SU-DHL-6 (cell line): Measurements from ENCODE around the gene ZFHX3.

ENCODE experiments used
- H2AFZ ChIP-seq: fragments of 200-600 bp; sonication (generic); 2 replicates; pipeline ENCODE4 v1.6.1; 2014; ENCODE audit warnings: low read depth, mild to moderate bottlenecking, moderate library complexity, mixed read lengths, antibody characterized with exemption, low read length; ENCODE audit not compliant: severe bottlenecking
- H3F3A ChIP-seq: fragments of 200-600 bp; shearing (Covaris generic); 2 replicates; pipeline ENCODE4 v1.6.0; 2016; ENCODE audit warnings: antibody characterized with exemption, mild to moderate bottlenecking; ENCODE audit not compliant: insufficient read depth
- H3K27ac ChIP-seq: fragments of 200-600 bp; sonication (generic); 2 replicates; pipeline ENCODE4 v1.5.1; 2016; ENCODE audit warnings: low read depth, mild to moderate bottlenecking, low read length, moderate library complexity, mixed read lengths
- H3K27me3 ChIP-seq: fragments of 200-600 bp; sonication (generic), shearing (Covaris generic); 2 replicates; pipeline ENCODE4 v1.6.0; 2014; ENCODE audit warnings: mild to moderate bottlenecking, low read length
- H3K36me3 ChIP-seq: fragments of 200-600 bp; sonication (generic); 2 replicates; pipeline ENCODE4 v1.6.1; 2014; ENCODE audit warnings: mild to moderate bottlenecking, low read length, mixed read lengths
- H3K4me2 ChIP-seq: fragments of 300-600, 200-600 bp; shearing (Covaris generic), sonication (generic); 2 replicates; pipeline ENCODE4 v1.6.0; 2014; ENCODE audit warnings: low read length, low read depth, mild to moderate bottlenecking; ENCODE audit not compliant: poor library complexity, severe bottlenecking
- H3K4me3 ChIP-seq: fragments of 200-600 bp; sonication (generic); 2 replicates; pipeline ENCODE4 v1.5.1; 2014; ENCODE audit warnings: antibody characterized with exemption, low read length, mild to moderate bottlenecking, mixed read lengths; ENCODE audit not compliant: insufficient read depth, poor library complexity, severe bottlenecking
- H3K79me2 ChIP-seq: fragments of 200-600 bp; sonication (generic); 2 replicates; pipeline ENCODE4 v1.6.1; 2014; ENCODE audit warnings: mild to moderate bottlenecking, low read length, moderate library complexity; ENCODE audit not compliant: insufficient read depth
- H3K9ac ChIP-seq: fragments of 200-600 bp; sonication (generic); 2 replicates; pipeline ENCODE4 v1.7.0; 2014; ENCODE audit warnings: mild to moderate bottlenecking, low read length
- H3K9me2 ChIP-seq: fragments of 200-600 bp; sonication (generic); replicated peaks from 2 replicates; pipeline ENCODE4 v1.6.1; 2014; ENCODE audit warnings: low read length; ENCODE audit not compliant: insufficient read depth
- H3K9me3 ChIP-seq: fragments of 200-600 bp; sonication (generic); 2 replicates; pipeline ENCODE4 v1.6.1; 2014; ENCODE audit warnings: low read length, mixed read lengths; ENCODE audit not compliant: insufficient read depth
- H4K20me1 ChIP-seq: fragments of 200-600 bp; sonication (generic); 2 replicates; pipeline ENCODE4 v1.6.1; 2014; ENCODE audit warnings: low read depth, mild to moderate bottlenecking, antibody characterized with exemption, low read length, moderate library complexity, mixed read lengths
- EZH2phosphoT487 ChIP-seq: fragments of 200-600 bp; sonication (generic), shearing (Covaris generic); conservative IDR thresholded peaks from 2 replicates; pipeline ENCODE4 v1.6.1; 2018; ENCODE audit warnings: mild to moderate bottlenecking, antibody characterized with exemption, low read length, moderate library complexity, mixed read lengths
- TF ChIP-seq, protein P1 (sequence below): fragments of 200-600 bp; sonication (generic); IDR thresholded peaks from one replicate; pipeline ENCODE4 v1.5.1; 2017; ENCODE audit warnings: antibody characterized with exemption, mild to moderate bottlenecking, low read length, moderate library complexity; ENCODE audit not compliant: insufficient read depth, poor library complexity, severe bottlenecking

ZFHX3 gene

DNA sequence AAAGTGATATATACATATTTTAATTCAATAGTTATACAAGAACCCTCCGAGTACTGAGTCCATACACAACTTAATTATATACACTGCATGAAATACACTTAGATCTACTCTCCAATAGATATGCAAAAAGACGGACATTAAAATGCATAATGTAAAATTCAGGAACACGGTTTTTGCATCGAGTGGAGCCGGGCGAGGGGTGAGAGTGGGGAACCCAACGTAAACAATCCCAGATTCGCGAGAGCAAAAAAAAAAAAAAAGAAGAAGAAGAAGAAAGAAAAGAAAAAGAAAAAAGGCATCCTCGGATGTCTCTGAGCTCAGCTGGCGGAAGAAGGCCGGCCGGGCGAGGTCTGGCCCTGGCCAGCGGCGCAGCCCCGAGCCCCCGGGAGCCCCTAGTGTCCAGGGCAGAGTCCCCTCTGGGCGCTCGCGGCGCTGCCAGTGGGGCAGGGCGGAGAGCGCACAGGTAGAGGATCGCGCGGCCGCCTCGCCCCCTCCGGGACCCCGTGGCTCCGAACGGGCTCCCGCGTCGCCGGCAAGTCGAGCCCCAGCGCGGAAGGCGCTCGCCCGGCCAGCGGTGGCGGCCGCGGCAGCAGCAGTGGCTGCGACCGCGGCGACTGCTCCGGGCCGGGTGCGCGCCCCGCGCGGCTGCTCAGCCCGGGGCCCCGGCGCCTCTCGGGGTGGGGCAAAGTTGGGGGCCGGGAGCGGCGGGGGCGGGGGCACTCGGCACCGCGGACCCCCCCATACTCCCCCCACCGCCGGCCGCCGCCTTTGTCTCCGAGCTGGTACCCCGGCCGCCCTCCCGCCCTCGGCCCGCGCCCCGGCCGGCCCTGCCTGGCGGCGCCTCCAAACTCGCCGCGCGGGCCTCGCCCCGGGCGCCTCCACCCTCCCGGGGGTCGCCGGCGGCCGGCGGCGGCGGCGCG, 9.6 kb upstream of the ZFHX3 start:
- H3K9ac ChIP-seq: peak overlapping the region; percentile 28; the same call in 1 of the 2 replicates

DNA sequence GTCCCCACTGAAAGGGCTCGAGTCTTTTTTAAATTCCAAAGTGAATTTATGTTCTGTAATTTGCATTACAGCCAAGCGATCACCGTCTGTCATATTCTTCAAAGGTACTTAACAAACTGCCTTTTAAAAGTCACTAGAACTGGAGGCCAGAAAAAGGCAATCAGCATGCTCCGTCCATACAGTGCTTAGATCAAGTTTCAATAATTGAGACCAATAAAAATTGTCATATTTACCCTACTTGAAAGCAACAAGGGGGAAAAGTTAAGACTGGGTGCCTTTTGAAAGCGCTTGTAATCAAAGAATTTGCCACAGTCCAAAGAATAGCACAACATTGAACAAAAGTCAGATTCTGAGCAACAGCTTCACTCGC, 9.0 kb upstream of the ZFHX3 start:
- TF ChIP-seq EZH2phosphoT487: no peak
- TF ChIP-seq, protein P1, sequence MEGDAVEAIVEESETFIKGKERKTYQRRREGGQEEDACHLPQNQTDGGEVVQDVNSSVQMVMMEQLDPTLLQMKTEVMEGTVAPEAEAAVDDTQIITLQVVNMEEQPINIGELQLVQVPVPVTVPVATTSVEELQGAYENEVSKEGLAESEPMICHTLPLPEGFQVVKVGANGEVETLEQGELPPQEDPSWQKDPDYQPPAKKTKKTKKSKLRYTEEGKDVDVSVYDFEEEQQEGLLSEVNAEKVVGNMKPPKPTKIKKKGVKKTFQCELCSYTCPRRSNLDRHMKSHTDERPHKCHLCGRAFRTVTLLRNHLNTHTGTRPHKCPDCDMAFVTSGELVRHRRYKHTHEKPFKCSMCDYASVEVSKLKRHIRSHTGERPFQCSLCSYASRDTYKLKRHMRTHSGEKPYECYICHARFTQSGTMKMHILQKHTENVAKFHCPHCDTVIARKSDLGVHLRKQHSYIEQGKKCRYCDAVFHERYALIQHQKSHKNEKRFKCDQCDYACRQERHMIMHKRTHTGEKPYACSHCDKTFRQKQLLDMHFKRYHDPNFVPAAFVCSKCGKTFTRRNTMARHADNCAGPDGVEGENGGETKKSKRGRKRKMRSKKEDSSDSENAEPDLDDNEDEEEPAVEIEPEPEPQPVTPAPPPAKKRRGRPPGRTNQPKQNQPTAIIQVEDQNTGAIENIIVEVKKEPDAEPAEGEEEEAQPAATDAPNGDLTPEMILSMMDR: no peak
- Histone ChIP-seq H3K36me3 (no peaks in the 10 kb centered on the region), H3K9ac (no peak overlapping the region), H4K20me1 (peaks cover 4% of the 10 kb centered on the region; the same call in 1 of the 2 replicates), H3K4me3 (no peak overlapping the region), H3K9me3 (no peaks in the 10 kb centered on the region), H3F3A (peaks cover 7% of the 10 kb centered on the region; the same call in 1 of the 2 replicates), H2AFZ (no peak overlapping the region), H3K27ac (no peak overlapping the region), H3K27me3 (no peaks in the 10 kb centered on the region), H3K4me2 (peak overlapping the region; percentile 59), H3K79me2 (no peaks in the 10 kb centered on the region), H3K9me2 (no peaks in the 10 kb centered on the region)

More for the DNA sequence above, 9.6 kb upstream of the ZFHX3 start:
- no peaks in the 10 kb centered on the region for H3K9me2 ChIP-seq
- no peak overlapping the region for H2AFZ ChIP-seq
- no peaks in the 10 kb centered on the region for H3K79me2 ChIP-seq
- no peak overlapping the region for H3K27ac ChIP-seq
- peaks cover 4% of the 10 kb centered on the region; the same call in 1 of the 2 replicates for H4K20me1 ChIP-seq
- TF ChIP-seq, protein P1: no peak
- TF ChIP-seq EZH2phosphoT487: no peak
- H3F3A ChIP-seq: peaks cover 7% of the 10 kb centered on the region; the same call in 1 of the 2 replicates
- H3K27me3 ChIP-seq: no peaks in the 10 kb centered on the region
- no peaks in the 10 kb centered on the region for H3K9me3 ChIP-seq
- peak overlapping the region; percentile 59 for H3K4me2 ChIP-seq
- peak overlapping the region; percentile 46 for H3K4me3 ChIP-seq
- H3K36me3 ChIP-seq: no peaks in the 10 kb centered on the region

DNA sequence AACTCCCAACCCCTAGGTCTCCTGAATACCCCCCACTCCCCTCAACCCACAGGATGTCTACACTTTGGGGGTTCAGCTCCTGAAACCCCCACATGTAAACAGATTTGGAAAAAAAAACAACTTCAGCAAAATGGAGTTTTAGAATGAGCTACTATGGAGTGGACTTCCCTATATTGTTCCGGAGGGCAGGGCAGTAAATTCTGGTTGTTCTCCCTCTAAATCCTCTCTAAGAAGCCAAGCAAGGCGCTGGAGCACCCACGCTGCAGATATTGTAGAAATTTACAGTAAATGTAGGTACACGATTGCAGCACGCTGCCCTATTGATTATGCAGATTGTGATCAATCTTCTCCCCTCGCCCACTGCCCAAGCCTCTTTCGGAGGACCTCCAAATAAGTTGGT, 8.5 kb upstream of the ZFHX3 start:
- H3K27ac ChIP-seq: no peak overlapping the region

More for the DNA sequence above, 8.5 kb upstream of the ZFHX3 start:
- Histone ChIP-seq H3K4me2 (no peak overlapping the region), H3K4me3 (no peak overlapping the region), H3K27me3 (no peaks in the 10 kb centered on the region), H3K9me3 (no peaks in the 10 kb centered on the region), H3K9ac (no peak overlapping the region), H3K79me2 (no peaks in the 10 kb centered on the region), H3K36me3 (no peaks in the 10 kb centered on the region), H3F3A (peaks cover 7% of the 10 kb centered on the region; the same call in 1 of the 2 replicates), H4K20me1 (peaks cover 4% of the 10 kb centered on the region; the same call in 1 of the 2 replicates), H3K9me2 (no peaks in the 10 kb centered on the region), H2AFZ (no peak overlapping the region)
- TF ChIP-seq EZH2phosphoT487: no peak
- TF ChIP-seq, protein P1: no peak
